HepG2 (cell line): ENCODE data around the gene NPR3.

ENCODE experiments used
- ELF1 ChIP-seq: sonication (generic); formaldehyde crosslinking; IDR thresholded peaks from 2 replicates; pipeline ENCODE4 v1.4.0; 2020; ENCODE audit warnings: missing genetic modification reagents
- STAG1 ChIP-seq: sonication (generic); formaldehyde crosslinking; IDR thresholded peaks from 2 replicates; pipeline ENCODE4 v1.4.0; 2020; ENCODE audit warnings: missing genetic modification reagents
- YY1 ChIP-seq: IDR thresholded peaks from 2 replicates; pipeline ENCODE4 v1.6.1; 2011; ENCODE audit warnings: low read length, low read depth, moderate library complexity, mild to moderate bottlenecking; ENCODE audit not compliant: insufficient read depth, insufficient replicate concordance
- ZNF232 ChIP-seq: sonication (generic); formaldehyde crosslinking; IDR thresholded peaks from 2 replicates; pipeline ENCODE4 v1.4.0; 2020; ENCODE audit warnings: missing genetic modification reagents, borderline replicate concordance
- ZNF292 ChIP-seq: sonication (generic); formaldehyde crosslinking; IDR thresholded peaks from 2 replicates; pipeline ENCODE4 v1.8.1; 2022; ENCODE audit warnings: mild to moderate bottlenecking, low read depth, missing genetic modification reagents, borderline replicate concordance
- TF ChIP-seq, protein P1 (sequence below): sonication (generic); formaldehyde crosslinking; IDR thresholded peaks from 2 replicates; pipeline ENCODE4 v1.4.0; 2020; ENCODE audit warnings: low read depth, mild to moderate bottlenecking, missing genetic modification reagents
- TF ChIP-seq, protein P2 (sequence below): sonication (generic); formaldehyde crosslinking; IDR thresholded peaks from 2 replicates; pipeline ENCODE4 v1.5.0; 2020; ENCODE audit warnings: mild to moderate bottlenecking, missing genetic modification reagents, moderate library complexity
- TF ChIP-seq, protein P3 (sequence below): sonication (generic); formaldehyde crosslinking; conservative IDR thresholded peaks from 2 replicates; pipeline ENCODE4 v1.8.0; 2022; ENCODE audit warnings: missing genetic modification reagents

DNA sequence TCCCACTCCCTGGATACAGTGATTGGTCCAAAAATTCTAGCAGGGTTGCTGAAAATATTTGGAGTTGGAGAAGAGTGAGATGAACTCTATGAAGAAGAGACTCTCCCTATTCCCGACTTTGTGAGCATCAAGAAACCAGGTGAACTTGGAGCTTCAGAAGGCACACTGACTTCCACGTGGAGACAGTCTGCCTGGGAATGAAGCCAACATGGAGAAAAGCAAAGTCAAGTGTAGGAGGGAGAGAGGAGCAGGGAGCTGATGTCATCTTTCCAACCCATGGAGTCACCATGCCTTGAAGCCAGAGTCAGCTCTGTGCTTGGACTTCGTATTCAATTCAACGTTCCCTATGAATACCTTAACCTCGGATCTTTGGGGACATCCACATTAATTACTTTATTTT is 125.1 kb downstream of the NPR3 start:
- TF ChIP-seq STAG1 (CRISPR knock-in tag) (no peak), ELF1 (CRISPR knock-in tag) (no peak), ZNF292 (CRISPR knock-in tag) (no peak), ZNF232 (CRISPR knock-in tag) (no peak), YY1 (no peak)
- TF ChIP-seq, protein P1, sequence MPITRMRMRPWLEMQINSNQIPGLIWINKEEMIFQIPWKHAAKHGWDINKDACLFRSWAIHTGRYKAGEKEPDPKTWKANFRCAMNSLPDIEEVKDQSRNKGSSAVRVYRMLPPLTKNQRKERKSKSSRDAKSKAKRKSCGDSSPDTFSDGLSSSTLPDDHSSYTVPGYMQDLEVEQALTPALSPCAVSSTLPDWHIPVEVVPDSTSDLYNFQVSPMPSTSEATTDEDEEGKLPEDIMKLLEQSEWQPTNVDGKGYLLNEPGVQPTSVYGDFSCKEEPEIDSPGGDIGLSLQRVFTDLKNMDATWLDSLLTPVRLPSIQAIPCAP: no peak
- TF ChIP-seq, protein P2, sequence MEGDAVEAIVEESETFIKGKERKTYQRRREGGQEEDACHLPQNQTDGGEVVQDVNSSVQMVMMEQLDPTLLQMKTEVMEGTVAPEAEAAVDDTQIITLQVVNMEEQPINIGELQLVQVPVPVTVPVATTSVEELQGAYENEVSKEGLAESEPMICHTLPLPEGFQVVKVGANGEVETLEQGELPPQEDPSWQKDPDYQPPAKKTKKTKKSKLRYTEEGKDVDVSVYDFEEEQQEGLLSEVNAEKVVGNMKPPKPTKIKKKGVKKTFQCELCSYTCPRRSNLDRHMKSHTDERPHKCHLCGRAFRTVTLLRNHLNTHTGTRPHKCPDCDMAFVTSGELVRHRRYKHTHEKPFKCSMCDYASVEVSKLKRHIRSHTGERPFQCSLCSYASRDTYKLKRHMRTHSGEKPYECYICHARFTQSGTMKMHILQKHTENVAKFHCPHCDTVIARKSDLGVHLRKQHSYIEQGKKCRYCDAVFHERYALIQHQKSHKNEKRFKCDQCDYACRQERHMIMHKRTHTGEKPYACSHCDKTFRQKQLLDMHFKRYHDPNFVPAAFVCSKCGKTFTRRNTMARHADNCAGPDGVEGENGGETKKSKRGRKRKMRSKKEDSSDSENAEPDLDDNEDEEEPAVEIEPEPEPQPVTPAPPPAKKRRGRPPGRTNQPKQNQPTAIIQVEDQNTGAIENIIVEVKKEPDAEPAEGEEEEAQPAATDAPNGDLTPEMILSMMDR (CRISPR knock-in tag): no peak
- TF ChIP-seq, protein P3, sequence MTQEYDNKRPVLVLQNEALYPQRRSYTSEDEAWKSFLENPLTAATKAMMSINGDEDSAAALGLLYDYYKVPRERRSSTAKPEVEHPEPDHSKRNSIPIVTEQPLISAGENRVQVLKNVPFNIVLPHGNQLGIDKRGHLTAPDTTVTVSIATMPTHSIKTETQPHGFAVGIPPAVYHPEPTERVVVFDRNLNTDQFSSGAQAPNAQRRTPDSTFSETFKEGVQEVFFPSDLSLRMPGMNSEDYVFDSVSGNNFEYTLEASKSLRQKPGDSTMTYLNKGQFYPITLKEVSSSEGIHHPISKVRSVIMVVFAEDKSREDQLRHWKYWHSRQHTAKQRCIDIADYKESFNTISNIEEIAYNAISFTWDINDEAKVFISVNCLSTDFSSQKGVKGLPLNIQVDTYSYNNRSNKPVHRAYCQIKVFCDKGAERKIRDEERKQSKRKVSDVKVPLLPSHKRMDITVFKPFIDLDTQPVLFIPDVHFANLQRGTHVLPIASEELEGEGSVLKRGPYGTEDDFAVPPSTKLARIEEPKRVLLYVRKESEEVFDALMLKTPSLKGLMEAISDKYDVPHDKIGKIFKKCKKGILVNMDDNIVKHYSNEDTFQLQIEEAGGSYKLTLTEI (CRISPR knock-in tag): no peak
